Body of pancreas (tissue), 4 donors: ENCODE data around the gene TYW1B. TPM values are rescaled to one million over a fixed set of nuclear protein-coding genes. Genes with fewer than 3 reads are reported as not detected.
"Not testable (repeated sequence)": the region's sequence is repeated elsewhere in the genome, so short reads cannot be mapped to it uniquely, and the experiment has no call there.

Source experiments
- ATAC-seq: fragments of 150-250 bp; one replicate; pipeline ENCODE4 v1.9.1; 2016
- DNase-seq, 4 donors: peaks; one replicate each; pipeline ENCODE4 v3.0.0-alpha.2; 2019
- H3K27ac ChIP-seq, 4 donors: fragments of 200-600 bp; sonication (generic); 1 replicate in 3 of 4; 2 replicates in 1 of 4; pipeline versions ENCODE4 v1.5.1 to v1.6.1; 2016 to 2019; ENCODE audit warnings: mild to moderate bottlenecking in 1 of 4, mixed read lengths in 1 of 4, moderate library complexity in 1 of 4
- H3K27me3 ChIP-seq, 2 donors: fragments of 200-600 bp; sonication (generic); one replicate each; pipeline ENCODE4 v1.6.0; 2016; ENCODE audit warnings: mild to moderate bottlenecking in 1 of 2
- H3K36me3 ChIP-seq, 2 donors: fragments of 200-600 bp; sonication (generic); replicated peaks in 1 of 2; 2 replicates each; pipeline ENCODE4 v1.5.1; 2016; ENCODE audit warnings: low read depth in 2 of 2; ENCODE audit not compliant: insufficient read depth in 1 of 2
- H3K4me1 ChIP-seq: fragments of 200-600 bp; sonication (generic); one replicate; pipeline ENCODE4 v1.6.0; 2016
- H3K4me3 ChIP-seq, 2 donors: fragments of 200-600 bp; sonication (generic); 1 replicate in 1 of 2; 2 replicates in 1 of 2; pipeline ENCODE4 v1.5.1; 2016 to 2019
- H3K9me3 ChIP-seq, 3 donors: fragments of 200-600 bp; sonication (generic); 1 replicate in 2 of 3; 2 replicates in 1 of 3; pipeline ENCODE4 v1.5.1; 2016
- CTCF ChIP-seq, 7 experiments: fragments of 450-650 bp in 4 of 7; fragments of 200-600 bp in 3 of 7; sonication (generic) in 3 of 7; IDR thresholded peaks; one replicate each; pipeline ENCODE4 v1.5.1; 2016 to 2019; ENCODE audit warnings: antibody characterized with exemption in 7 of 7
- POLR2A ChIP-seq, 3 donors: fragments of 450-650 bp; IDR thresholded peaks; one replicate each; pipeline ENCODE4 v1.6.1; 2016; ENCODE audit warnings: antibody characterized with exemption in 3 of 3, mild to moderate bottlenecking in 2 of 3
- WGBS, 2 donors: methylation state at CpG; one replicate each; pipeline ENCODE4 v1.1.5; 2017; 5-methylcytosine and 5-hydroxymethylcytosine counted together
- intact Hi-C: fragments of 100-400 bp; cut with DNase I; formaldehyde crosslinking; loops from one replicate; pipeline ENCODE4 v1.15.1; 2023
- total RNA-seq, 2 donors: library from RNA; depleted of rRNA; stranded (reverse); fragments of >200 nt; gene quantifications; one replicate each; pipeline ENCODE4 v1.1.0, GENCODE V29; 2016

Gene TYW1B
- total RNA-seq, 2 donors from 2014 or later = 5.7 to 7.9 TPM

GRCh38 chr7:72622532-72622931 lies 205.5 kb downstream of the TYW1B start:
- H3K4me1 ChIP-seq = no peaks in the 10 kb centered on the region
- H3K27me3 ChIP-seq = no peaks in the 10 kb centered on the region
- H3K4me3 ChIP-seq = no peak overlapping the region
- ATAC-seq (no peak), DNase-seq (no peak)
- TF ChIP-seq POLR2A (IDR thresholded peaks at IDR 0.05) = no peak
- TF ChIP-seq CTCF (IDR thresholded peaks at IDR 0.05) = no peak
- WGBS, 2 donors = 92 to 94% methylated on average over 8 of the region's 8 CpGs
- intact Hi-C loops = no loop called here
- no peak overlapping the region for H3K27ac ChIP-seq
- H3K9me3 ChIP-seq = no peaks in the 10 kb centered on the region
- H3K36me3 ChIP-seq = no peaks in the 10 kb centered on the region

GRCh38 chr7:72621761-72622187 lies 206.2 kb downstream of the TYW1B start:
- intact Hi-C loops = not testable (repeated sequence)

GRCh38 chr7:72620923-72621322 lies 207.1 kb downstream of the TYW1B start:
- H3K4me3 ChIP-seq, H3K27me3 ChIP-seq, intact Hi-C loops, H3K27ac ChIP-seq, DNase-seq, H3K4me1 ChIP-seq, H3K9me3 ChIP-seq, H3K36me3 ChIP-seq, ATAC-seq: not testable (repeated sequence)
- 83 to 88% methylated on average over 2 of the region's 2 CpGs for WGBS, 2 donors

More at GRCh38 chr7:72621761-72622187, 206.2 kb downstream of the TYW1B start:
- not testable (repeated sequence) for ATAC-seq, H3K4me1 ChIP-seq, DNase-seq, H3K9me3 ChIP-seq, H3K27me3 ChIP-seq, H3K36me3 ChIP-seq, H3K27ac ChIP-seq, H3K4me3 ChIP-seq
- WGBS, 2 donors = 67 to 69% methylated on average over 3 of the region's 3 CpGs

GRCh38 chr7:72618435-72619180 lies 209.4 kb downstream of the TYW1B start:
- H3K4me1 ChIP-seq, intact Hi-C loops, DNase-seq, ATAC-seq, H3K36me3 ChIP-seq, H3K27me3 ChIP-seq, H3K4me3 ChIP-seq, H3K27ac ChIP-seq, H3K9me3 ChIP-seq: not testable (repeated sequence)
- WGBS, 2 donors = 75 to 83% methylated on average over 10 to 11 of the region's 11 CpGs

- H3K4me3 ChIP-seq, H3K27me3 ChIP-seq, H3K36me3 ChIP-seq, H3K27ac ChIP-seq, DNase-seq, H3K4me1 ChIP-seq, intact Hi-C loops, H3K9me3 ChIP-seq, ATAC-seq: not testable (repeated sequence)
- WGBS, 2 donors = 84 to 90% methylated on average over 5 of the region's 5 CpGs
Measured at GRCh38 chr7:72609761-72610160, 218.2 kb downstream of the TYW1B start.

- H3K36me3 ChIP-seq, ATAC-seq, H3K4me1 ChIP-seq, H3K27ac ChIP-seq, DNase-seq, H3K4me3 ChIP-seq, H3K9me3 ChIP-seq, intact Hi-C loops, H3K27me3 ChIP-seq: not testable (repeated sequence)
Measured at GRCh38 chr7:72607988-72608387, 220.0 kb downstream of the TYW1B start.

GRCh38 chr7:72605863-72606431 lies 222.1 kb downstream of the TYW1B start:
- ATAC-seq, intact Hi-C loops, H3K27ac ChIP-seq, H3K9me3 ChIP-seq, DNase-seq, H3K4me1 ChIP-seq, H3K27me3 ChIP-seq, H3K4me3 ChIP-seq, H3K36me3 ChIP-seq: not testable (repeated sequence)
- 92 to 98% methylated on average over 6 of the region's 7 CpGs for WGBS, 2 donors

- intact Hi-C loops, H3K4me3 ChIP-seq, DNase-seq, ATAC-seq, H3K27me3 ChIP-seq, H3K9me3 ChIP-seq, H3K27ac ChIP-seq, H3K36me3 ChIP-seq, H3K4me1 ChIP-seq: not testable (repeated sequence)
- whole genome bisulfite sequencing, 2 donors = 88 to 89% methylated on average over 17 of the region's 17 CpGs
Measured at GRCh38 chr7:72604771-72605611, 223.0 kb downstream of the TYW1B start.

- intact Hi-C loops, DNase-seq, ATAC-seq, H3K4me3 ChIP-seq, H3K4me1 ChIP-seq, H3K27me3 ChIP-seq, H3K36me3 ChIP-seq, H3K9me3 ChIP-seq, H3K27ac ChIP-seq: not testable (repeated sequence)
- WGBS, 2 donors = 92% methylated on average over 8 of the region's 8 CpGs
Measured at GRCh38 chr7:72603476-72603875, 224.5 kb downstream of the TYW1B start.
